Endothelial cell of umbilical vein (primary cell): ENCODE results near the gene NTRK2. TPM values are rescaled to one million over a fixed set of nuclear protein-coding genes. Genes with fewer than 3 reads are reported as not detected.

Source experiments
- BruUV-seq: library from RNA; stranded (reverse); fragments of 400-500 nt; replicated peaks from 2 replicates; lab custom pipeline; 2021; lab: Mats Ljungman, UMichigan
- CTCF ChIA-PET: fragments of 300-600, 350-600 bp; sonication (Branson Sonifier 250); formaldehyde crosslinking; loops from one replicate; lab custom pipeline; 2021; ENCODE audit warnings: antibody characterized with exemption, inconsistent platforms; lab: Charles Lee
- POLR2A ChIA-PET: fragments of 300-600, 350-600 bp; sonication (Branson Sonifier 250); formaldehyde crosslinking; loops from one replicate; lab custom pipeline; 2021; ENCODE audit warnings: antibody characterized with exemption, inconsistent platforms; lab: Charles Lee
- DNase-seq: peaks from one replicate; pipeline ENCODE4 v3.0.0-alpha.2; 2011; ENCODE audit warnings: low read depth, low spot score
- FAIRE-seq: peaks from 2 replicates; lab custom pipeline; 2011; peaks lifted over from hg19 to GRCh38; lab: Jason Lieb, UNC
- H2AFZ ChIP-seq: 2 replicates; pipeline ENCODE4 v1.6.0; 2012; ENCODE audit warnings: low read depth, low read length, control low read depth, inconsistent platforms
- H3K27ac ChIP-seq: 2 replicates; pipeline ENCODE4 v1.5.1; 2011; ENCODE audit warnings: low read depth, mild to moderate bottlenecking, control low read depth, low read length, moderate library complexity; ENCODE audit not compliant: insufficient read depth
- H3K27me3 ChIP-seq, 2 experiments: 2 replicates each; pipeline versions ENCODE4 v1.6.0 to v1.6.1; 2011; ENCODE audit warnings: low read length in 2 of 2, mixed read lengths in 1 of 2; ENCODE audit not compliant: control insufficient read depth in 2 of 2, insufficient read depth in 2 of 2
- H3K36me3 ChIP-seq, 2 experiments: 2 replicates in 1 of 2; 3 replicates in 1 of 2; pipeline ENCODE4 v1.5.1; 2011; ENCODE audit warnings: low read length in 2 of 2, mild to moderate bottlenecking in 1 of 2, moderate library complexity in 1 of 2; ENCODE audit not compliant: control insufficient read depth in 2 of 2, insufficient read depth in 2 of 2; ENCODE audit errors: extremely low read depth in 1 of 2
- H3K4me1 ChIP-seq: 3 replicates; pipeline ENCODE4 v1.5.1; 2011; ENCODE audit warnings: mild to moderate bottlenecking, low read length; ENCODE audit not compliant: control insufficient read depth, insufficient read depth; ENCODE audit errors: extremely low read depth
- H3K4me2 ChIP-seq: 2 replicates; pipeline ENCODE4 v1.6.1; 2011; ENCODE audit warnings: low read length, control low read depth, mixed read lengths; ENCODE audit not compliant: insufficient read depth
- H3K4me3 ChIP-seq, 3 experiments: fragments of 200-600 bp in 1 of 3; sonication (generic), shearing (Covaris generic) in 1 of 3; replicated peaks in 1 of 3; 2 replicates each; pipeline ENCODE4 v1.5.1; 2011 to 2016; ENCODE audit warnings: control low read depth in 3 of 3, low read length in 3 of 3, mild to moderate bottlenecking in 2 of 3, inconsistent platforms in 1 of 3, low read depth in 1 of 3, moderate library complexity in 1 of 3; ENCODE audit not compliant: insufficient read depth in 1 of 3
- H3K79me2 ChIP-seq: 2 replicates; pipeline ENCODE4 v1.6.0; 2012; ENCODE audit warnings: low read length, inconsistent platforms; ENCODE audit not compliant: control insufficient read depth, insufficient read depth
- H3K9ac ChIP-seq: replicated peaks from 2 replicates; pipeline ENCODE3; 2011; ENCODE audit warnings: low read length, control low read depth; ENCODE audit not compliant: insufficient read depth; ENCODE audit errors: extremely low read depth
- H3K9me1 ChIP-seq: replicated peaks from 3 replicates; pipeline ENCODE4 v1.6.0; 2011; ENCODE audit warnings: mild to moderate bottlenecking, low read length; ENCODE audit not compliant: control insufficient read depth, insufficient read depth; ENCODE audit errors: extremely low read depth
- H3K9me3 ChIP-seq: replicated peaks from 2 replicates; pipeline ENCODE4 v1.5.1; 2012; ENCODE audit warnings: low read length, inconsistent platforms; ENCODE audit not compliant: control insufficient read depth, insufficient read depth
- H4K20me1 ChIP-seq: replicated peaks from 2 replicates; pipeline ENCODE3; 2011; ENCODE audit warnings: mild to moderate bottlenecking, low read length; ENCODE audit not compliant: control insufficient read depth, insufficient read depth; ENCODE audit errors: extremely low read depth
- CTCF ChIP-seq, 2 donors: IDR thresholded peaks; 1 replicate in 1 of 2; 2 replicates in 1 of 2; pipeline ENCODE4 v1.5.1; 2011; ENCODE audit warnings: low read length in 2 of 2, mild to moderate bottlenecking in 2 of 2, moderate library complexity in 2 of 2, control low read depth in 1 of 2, inconsistent platforms in 1 of 2, low read depth in 1 of 2; ENCODE audit not compliant: insufficient read depth in 1 of 2; ENCODE audit errors: extremely low read depth in 1 of 2
- EZH2 ChIP-seq: IDR thresholded peaks from 2 replicates; pipeline ENCODE4 v1.6.1; 2012; ENCODE audit warnings: borderline replicate concordance, low read depth, mild to moderate bottlenecking, moderate library complexity, low read length, inconsistent platforms; ENCODE audit not compliant: severe bottlenecking
- FOS ChIP-seq: IDR thresholded peaks from 2 replicates; pipeline ENCODE4 v1.6.1; 2011; ENCODE audit warnings: mild to moderate bottlenecking, low read length, moderate library complexity, borderline replicate concordance; ENCODE audit not compliant: insufficient read depth
- GATA2 ChIP-seq: IDR thresholded peaks from 2 replicates; pipeline ENCODE4 v1.7.0; 2011; ENCODE audit warnings: low read depth, mild to moderate bottlenecking, moderate library complexity, mixed read lengths, low read length; ENCODE audit not compliant: insufficient read length, insufficient read depth
- JUN ChIP-seq: IDR thresholded peaks from 2 replicates; pipeline ENCODE4 v1.6.1; 2011; ENCODE audit warnings: borderline replicate concordance, low read depth; ENCODE audit not compliant: insufficient read length, insufficient read depth
- MAX ChIP-seq: IDR thresholded peaks from 2 replicates; pipeline ENCODE4 v1.6.1; 2011; ENCODE audit not compliant: insufficient read depth, insufficient read length
- MYC ChIP-seq: IDR thresholded peaks from one replicate; pipeline ENCODE4 v1.6.1; 2011; ENCODE audit warnings: mild to moderate bottlenecking, low read depth, low read length
- POLR2A ChIP-seq: IDR thresholded peaks from 2 replicates; pipeline ENCODE4 v1.6.1; 2012; ENCODE audit warnings: low read depth, mild to moderate bottlenecking, control low read depth, low read length
- POLR2AphosphoS5 ChIP-seq: IDR thresholded peaks from 2 replicates; pipeline ENCODE4 v1.6.1; 2012; ENCODE audit warnings: low read depth, mild to moderate bottlenecking, control low read depth, low read length, moderate library complexity; ENCODE audit not compliant: insufficient read depth
- dilution Hi-C: fragments of 300-500 bp; cut with MboI; formaldehyde crosslinking; loops from one replicate; pipeline ENCODE4 v1.15.0; 2019; ENCODE audit warnings: low sequenced_read_pairs; ENCODE audit not compliant: extremely low pct_ligation_motif_present
- intact Hi-C: fragments of 100-400 bp; cut with micrococcal nuclease; formaldehyde crosslinking; loops from one replicate; pipeline ENCODE4 v1.10.0; 2022
- polyA plus RNA-seq, 4 experiments: library from polyadenylated mRNA; depleted of rRNA in 3 of 4; stranded (reverse) in 3 of 4; unstranded in 1 of 4; fragments of >200 nt; gene quantifications; 2 replicates each; pipeline versions ENCODE4 v1.2.1 to v1.2.3, GENCODE V29; 2011 to 2012; ENCODE audit warnings: missing spikeins in 1 of 4
- total RNA-seq: library from RNA; stranded (reverse); gene quantifications from 2 replicates; pipeline ENCODE4 v1.2.3, GENCODE V29; 2021

The NTRK2 gene
- total and polyA plus RNA-seq, 2 donors (not counting 3 experiments of a cell fraction or from before 2014, with no cell fraction given) = 0.01 to 0.13 TPM

- Histone ChIP-seq H3K9me3 (no peaks in the 10 kb centered on the region), H3K4me3 (no peak overlapping the region), H3K9me1 (no peaks in the 10 kb centered on the region), H2AFZ (no peak overlapping the region), H3K27ac (no peak overlapping the region), H3K4me2 (no peak overlapping the region), H3K9ac (no peak overlapping the region), H3K36me3 (no peaks in the 10 kb centered on the region), H3K27me3 (no peaks in the 10 kb centered on the region), H4K20me1 (no peaks in the 10 kb centered on the region), H3K4me1 (no peaks in the 10 kb centered on the region), H3K79me2 (no peaks in the 10 kb centered on the region)
- DNase-seq = no peak
- TF ChIP-seq EZH2 (no peak), GATA2 (no peak), MYC (no peak), FOS (no peak), JUN (no peak)
- ChIA-PET CTCF (no interaction called here), POLR2A (no interaction called here)
- intact Hi-C loops = no loop called here
- dilution Hi-C loops = no loop called here
- BruUV-seq = no TSS peak
- FAIRE-seq = no peak
These were observed 358.3 kb downstream of the NTRK2 start for GRCh38 chr9:85027870-85028269.

- ChIA-PET POLR2A (no interaction called here), CTCF (no interaction called here)
- Histone ChIP-seq H3K4me3 (no peak overlapping the region), H2AFZ (no peak overlapping the region), H3K4me1 (no peaks in the 10 kb centered on the region), H4K20me1 (no peaks in the 10 kb centered on the region), H3K27me3 (no peaks in the 10 kb centered on the region), H3K79me2 (no peaks in the 10 kb centered on the region), H3K9me1 (no peaks in the 10 kb centered on the region), H3K9me3 (no peaks in the 10 kb centered on the region), H3K36me3 (no peaks in the 10 kb centered on the region), H3K27ac (no peak overlapping the region), H3K4me2 (no peak overlapping the region), H3K9ac (no peak overlapping the region)
- FAIRE-seq (no peak), DNase-seq (no peak)
- BruUV-seq = no TSS peak
- no peak for TF ChIP-seq POLR2AphosphoS5
- no peak for TF ChIP-seq CTCF (IDR thresholded peaks at IDR 0.05; ENCODE audit: extremely low read depth in 1 of 2, insufficient read depth in 1 of 2, low read depth in 1 of 2, low read length in 2 of 2)
- no peak for TF ChIP-seq MAX
- no peak for TF ChIP-seq MYC
- TF ChIP-seq POLR2A = no peak
- TF ChIP-seq EZH2 = no peak
- TF ChIP-seq GATA2 = no peak
- TF ChIP-seq FOS = no peak
- no peak for TF ChIP-seq JUN
- intact Hi-C loops (no loop called here), dilution Hi-C loops (no loop called here)
These were observed 360.8 kb downstream of the NTRK2 start for GRCh38 chr9:85030316-85030715.
